Measurements from ENCODE around the gene B3GALNT1.

DNA sequence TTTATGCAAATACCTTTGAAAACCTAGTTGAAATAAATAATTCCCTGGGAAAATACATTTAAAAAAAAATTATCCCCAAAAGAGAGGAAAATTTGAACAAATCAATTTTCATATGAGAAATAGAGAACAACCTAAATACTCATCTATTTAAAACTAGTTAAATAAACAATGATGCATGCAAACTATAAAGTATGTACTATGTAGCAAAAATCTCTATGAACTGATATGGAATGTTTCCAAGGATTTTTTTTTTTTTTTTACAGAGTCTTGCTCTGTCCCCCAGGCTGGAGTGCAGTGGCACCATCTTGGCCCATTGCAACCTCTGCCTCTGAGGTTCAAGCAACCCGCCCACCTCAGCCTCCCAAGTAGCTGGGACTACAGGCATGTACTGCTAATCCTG lies 27.2 kb upstream of the B3GALNT1 start:
- TF ChIP-seq EZH2 (IDR thresholded peaks at IDR 0.05) (no peak), POLR2AphosphoS5 (IDR thresholded peaks at IDR 0.05; ENCODE audit: borderline replicate concordance, low read depth, low read length) (no peak), FOXP2 (optimal IDR thresholded peaks at IDR 0.05; ENCODE audit: control extremely low read depth, extremely low read length, insufficient read depth) (no peak)

Measured in SK-N-MC (cell line).